OCI-LY1 (cell line): Measurements from ENCODE around the gene SEC23A.
A peak's percentile ranks its signal among the peaks of the same experiment; 100 is the strongest.
"Not testable (repeated sequence)": the region's sequence is repeated elsewhere in the genome, so short reads cannot be mapped to it uniquely, and the experiment has no call there.

Source experiments
- H2AFZ ChIP-seq: fragments of 200-600 bp; sonication (generic), shearing (Covaris generic); 2 replicates; pipeline ENCODE4 v1.6.0; 2014; ENCODE audit warnings: antibody characterized with exemption, mild to moderate bottlenecking, low read length
- H3F3A ChIP-seq: fragments of 200-600 bp; sonication (generic), shearing (Covaris generic); 2 replicates; pipeline ENCODE4 v1.6.0; 2014; ENCODE audit warnings: mild to moderate bottlenecking, antibody characterized with exemption, low read length, moderate library complexity; ENCODE audit not compliant: insufficient read depth
- H3K27ac ChIP-seq: fragments of 200-600 bp; sonication (generic); 2 replicates; pipeline ENCODE4 v1.5.1; 2014; ENCODE audit warnings: low read length, mixed run types, mild to moderate bottlenecking, low read depth; ENCODE audit not compliant: poor library complexity, severe bottlenecking
- H3K27me3 ChIP-seq: fragments of 200-600 bp; sonication (generic); 2 replicates; pipeline ENCODE4 v1.6.0; 2014; ENCODE audit warnings: antibody characterized with exemption, mild to moderate bottlenecking, low read length, moderate library complexity; ENCODE audit not compliant: insufficient read depth
- H3K36me3 ChIP-seq: fragments of 200-600 bp; sonication (generic); 2 replicates; pipeline ENCODE4 v1.6.1; 2014; ENCODE audit warnings: mild to moderate bottlenecking, antibody characterized with exemption, low read length, moderate library complexity, mixed read lengths; ENCODE audit not compliant: insufficient read depth
- H3K4me1 ChIP-seq: fragments of 200-600 bp; sonication (generic); 2 replicates; pipeline ENCODE4 v1.5.1; 2014; ENCODE audit warnings: mild to moderate bottlenecking, low read length, moderate library complexity; ENCODE audit not compliant: insufficient read depth, severe bottlenecking
- H3K4me2 ChIP-seq: fragments of 200-600 bp; sonication (generic), shearing (Covaris generic); 2 replicates; pipeline ENCODE4 v1.6.1; 2014; ENCODE audit warnings: low read length
- H3K4me3 ChIP-seq: fragments of 200-600 bp; sonication (generic); 2 replicates; pipeline ENCODE4 v1.5.1; 2014; ENCODE audit warnings: low read length, low read depth, mild to moderate bottlenecking, mixed read lengths; ENCODE audit not compliant: poor library complexity, severe bottlenecking
- H3K79me2 ChIP-seq: fragments of 200-600 bp; shearing (Covaris generic); 2 replicates; pipeline ENCODE4 v1.6.1; 2016; ENCODE audit warnings: mixed run types, low read length, mixed read lengths; ENCODE audit not compliant: insufficient read depth
- H3K9ac ChIP-seq: fragments of 200-600 bp; sonication (generic), shearing (Covaris generic); 2 replicates; pipeline ENCODE4 v1.6.1; 2014; ENCODE audit warnings: mild to moderate bottlenecking, low read length, mixed read lengths
- H3K9me2 ChIP-seq: fragments of 200-600 bp; sonication (generic), shearing (Covaris generic); 2 replicates; pipeline ENCODE4 v1.6.1; 2014; ENCODE audit warnings: low read depth, mild to moderate bottlenecking, low read length, mixed read lengths
- H3K9me3 ChIP-seq: fragments of 200-600 bp; shearing (Covaris generic); 2 replicates; pipeline ENCODE4 v1.6.1; 2014; ENCODE audit warnings: low read length, mixed read lengths
- H4K20me1 ChIP-seq: fragments of 200-600 bp; sonication (generic), shearing (Covaris generic); 2 replicates; pipeline ENCODE4 v1.6.0; 2016; ENCODE audit warnings: mild to moderate bottlenecking, low read length; ENCODE audit not compliant: insufficient read depth
- CTCF ChIP-seq: fragments of 200-600 bp; sonication (generic), shearing (Covaris generic); IDR thresholded peaks from 2 replicates; pipeline ENCODE4 v1.5.1; 2017; ENCODE audit warnings: mild to moderate bottlenecking, antibody characterized with exemption, low read length, moderate library complexity, mixed read lengths
- EZH2 ChIP-seq: fragments of 200-600 bp; sonication (generic), shearing (Covaris generic); IDR thresholded peaks from 2 replicates; pipeline ENCODE4 v1.8.0; 2017; ENCODE audit warnings: borderline replicate concordance, mixed run types, mild to moderate bottlenecking, antibody characterized with exemption, low read length, moderate library complexity, mixed read lengths

Gene SEC23A

GRCh38 chr14:39102265-39102968 is 618 bp downstream of the SEC23A start:
- no peak overlapping the region for H2AFZ ChIP-seq
- H3K79me2 ChIP-seq, result peaks cover 4% of the 10 kb centered on the region; the same call in 1 of the 2 replicates
- no peaks in the 10 kb centered on the region for H4K20me1 ChIP-seq
- peak overlapping the region; percentile 85 for H3K4me3 ChIP-seq
- no peaks in the 10 kb centered on the region for H3K9me2 ChIP-seq
- H3K27ac ChIP-seq, result peak overlapping the region; percentile 56
- H3K27me3 ChIP-seq, result no peaks in the 10 kb centered on the region
- no peaks in the 10 kb centered on the region for H3K36me3 ChIP-seq
- TF ChIP-seq CTCF (no peak), EZH2 (no peak)
- H3F3A ChIP-seq, result no peaks in the 10 kb centered on the region
- peaks cover 36% of the 10 kb centered on the region for H3K4me1 ChIP-seq
- H3K9ac ChIP-seq, result peak overlapping the region; percentile 86
- no peaks in the 10 kb centered on the region for H3K9me3 ChIP-seq
- peak overlapping the region; percentile 91 for H3K4me2 ChIP-seq

GRCh38 chr14:39099748-39100147 is 3.3 kb downstream of the SEC23A start:
- Histone ChIP-seq H4K20me1 (no peaks in the 10 kb centered on the region), H3K4me1 (peaks cover 41% of the 10 kb centered on the region), H3K27ac (no peak overlapping the region), H3K79me2 (peaks cover 4% of the 10 kb centered on the region), H3K9me3 (no peaks in the 10 kb centered on the region), H2AFZ (no peak overlapping the region), H3K4me2 (no peak overlapping the region), H3K27me3 (no peaks in the 10 kb centered on the region), H3K9me2 (no peaks in the 10 kb centered on the region), H3K4me3 (no peak overlapping the region), H3K9ac (no peak overlapping the region), H3K36me3 (peaks cover 12% of the 10 kb centered on the region), H3F3A (no peaks in the 10 kb centered on the region)
- no peak for TF ChIP-seq CTCF
- no peak for TF ChIP-seq EZH2

GRCh38 chr14:39099215-39099614 is 3.8 kb downstream of the SEC23A start:
- not testable (repeated sequence) for H3K9me3 ChIP-seq, H3K9ac ChIP-seq, H3K9me2 ChIP-seq, H3K27ac ChIP-seq, H2AFZ ChIP-seq, H3K4me2 ChIP-seq, H3K4me3 ChIP-seq, H4K20me1 ChIP-seq, H3F3A ChIP-seq, H3K27me3 ChIP-seq, H3K79me2 ChIP-seq
- Histone ChIP-seq H3K4me1 (peaks cover 37% of the 10 kb centered on the region), H3K36me3 (peaks cover 16% of the 10 kb centered on the region)

GRCh38 chr14:39097159-39097558 is 5.9 kb downstream of the SEC23A start:
- Histone ChIP-seq H3K4me3 (no peak overlapping the region), H3K9me3 (no peaks in the 10 kb centered on the region), H3F3A (no peaks in the 10 kb centered on the region), H3K4me2 (no peak overlapping the region), H2AFZ (no peak overlapping the region), H3K27me3 (no peaks in the 10 kb centered on the region), H3K9ac (no peak overlapping the region), H3K36me3 (peaks cover 28% of the 10 kb centered on the region), H3K27ac (no peak overlapping the region), H3K4me1 (peaks cover 27% of the 10 kb centered on the region), H3K9me2 (no peaks in the 10 kb centered on the region), H3K79me2 (peaks cover 4% of the 10 kb centered on the region), H4K20me1 (no peaks in the 10 kb centered on the region)
- TF ChIP-seq CTCF (no peak), EZH2 (no peak)
